AG08396 (cell line): ENCODE measurements around the gene PANX2.

Experiments used
- DNase-seq: peaks from one replicate; pipeline ENCODE4 v3.0.0; 2012; ENCODE audit warnings: low spot score, mixed read lengths

The PANX2 gene

DNA sequence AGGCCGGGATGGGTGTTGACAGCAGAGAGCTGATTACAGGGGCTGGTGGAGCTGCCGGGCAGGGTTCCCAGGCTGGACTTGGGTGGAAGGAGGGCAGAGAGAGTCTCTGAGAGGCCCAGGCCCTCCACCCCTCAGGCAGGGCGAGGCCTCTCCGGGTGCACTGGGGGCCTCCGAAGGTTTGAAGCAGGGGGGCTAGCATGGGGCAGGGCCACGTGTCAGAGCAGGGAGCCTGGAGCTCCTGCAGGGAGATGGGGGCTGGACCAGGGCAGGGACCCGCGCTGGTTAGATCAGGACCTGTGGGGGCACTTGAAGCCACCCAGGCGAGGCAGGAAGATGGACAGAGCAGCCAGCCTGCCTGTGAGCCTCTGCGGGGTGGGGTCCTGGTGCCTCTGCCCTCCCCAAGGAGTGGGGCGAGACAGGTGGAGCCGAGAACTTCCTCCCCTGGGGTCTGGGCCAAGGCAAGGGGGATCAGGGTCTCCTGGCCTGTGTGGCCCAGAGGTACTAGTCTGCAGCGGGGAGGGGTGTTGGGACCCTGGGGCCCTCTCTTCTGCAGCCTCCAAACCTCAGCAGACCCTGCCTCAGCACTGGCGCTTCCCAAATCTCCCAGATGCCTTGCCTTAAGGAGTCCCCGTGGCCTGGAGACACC lies 911 bp downstream of the PANX2 start:
- DNase-seq, result no peak

DNA sequence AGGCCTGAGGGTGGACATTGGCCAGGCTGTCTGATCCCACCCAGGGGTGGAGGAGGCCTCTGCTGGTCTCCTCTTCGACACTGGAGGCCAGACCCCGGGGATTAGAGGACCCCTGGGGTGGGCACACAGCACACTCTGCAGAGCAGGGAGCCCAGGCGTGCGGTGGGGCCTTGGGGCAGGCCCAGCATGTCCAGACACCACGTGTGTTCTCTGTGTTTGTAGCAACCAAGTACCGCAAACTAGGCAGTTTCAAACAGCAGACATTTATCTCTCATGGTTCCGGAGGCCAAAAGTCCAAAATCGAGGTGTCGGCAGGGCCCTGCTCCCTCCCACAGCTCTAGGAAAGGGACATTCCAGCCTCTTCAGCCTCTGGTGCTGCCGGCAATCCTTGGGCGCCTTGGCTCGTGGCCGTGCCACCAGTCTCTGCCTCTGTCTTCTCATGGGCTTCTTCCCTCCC lies 1.5 kb downstream of the PANX2 start:
- DNase-seq, result no peak

GRCh38 chr22:50173311-50173982 lies 2.9 kb downstream of the PANX2 start:
- DNase-seq, result no peak

- no peak for DNase-seq
Observed at GRCh38 chr22:50173983-50174355, 3.4 kb downstream of the PANX2 start.

DNA sequence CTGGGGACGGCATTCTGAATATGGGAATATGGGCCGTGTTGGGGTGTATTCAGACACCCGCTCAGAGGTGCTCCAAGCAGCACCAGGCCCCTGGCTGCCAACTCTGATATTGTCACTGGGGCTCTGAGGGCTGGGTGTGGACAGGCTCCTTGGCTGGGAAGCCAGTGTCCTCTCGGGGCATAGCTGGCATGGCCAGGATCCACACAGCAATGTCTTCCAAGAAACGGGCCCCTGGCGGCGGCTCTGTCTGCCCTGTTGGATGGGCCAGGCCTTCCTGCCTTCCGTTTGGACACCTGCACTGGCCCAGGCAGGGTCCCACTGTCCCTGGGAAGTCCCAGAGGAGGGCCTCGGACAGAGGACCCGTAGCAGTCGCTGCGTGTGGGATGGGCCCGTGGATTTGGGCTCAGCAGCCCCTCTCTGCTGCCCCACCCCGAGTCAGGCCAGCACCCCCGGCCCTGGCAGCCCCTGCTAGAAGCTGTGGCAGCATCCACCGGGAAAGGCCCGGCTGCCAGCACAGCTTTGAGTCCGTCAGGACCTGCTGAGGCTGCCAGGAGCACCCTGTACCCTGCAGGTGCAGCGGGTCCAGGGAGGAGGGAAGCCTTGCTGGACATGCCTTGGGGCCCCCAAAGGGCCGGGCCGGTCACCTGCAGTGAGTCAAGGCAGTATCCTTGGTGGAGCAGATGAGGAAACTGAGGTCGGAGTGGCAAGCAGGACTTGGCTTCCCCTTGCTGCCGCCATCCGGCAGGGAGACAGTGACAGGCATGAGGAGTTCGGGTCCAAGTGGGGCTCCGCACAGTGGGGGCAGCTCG lies 4.1 kb downstream of the PANX2 start:
- DNase-seq, result no peak

DNA sequence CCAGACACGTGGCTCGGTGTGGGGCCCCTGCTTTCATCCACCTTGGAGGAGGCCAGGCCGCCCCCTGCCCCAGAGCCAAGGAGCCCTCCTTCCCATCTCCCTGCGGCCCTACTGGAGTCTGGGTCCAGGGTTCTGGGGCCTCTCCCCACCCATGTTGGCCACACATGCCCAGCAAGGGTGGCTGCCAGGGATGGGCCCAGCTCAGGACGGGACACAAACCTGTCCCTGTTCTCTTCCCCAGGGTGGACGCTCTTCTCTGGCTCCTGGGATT lies 4.6 kb downstream of the PANX2 start:
- no peak for DNase-seq

GRCh38 chr22:50175921-50176849 lies 5.7 kb downstream of the PANX2 start:
- DNase-seq, result no peak

DNA sequence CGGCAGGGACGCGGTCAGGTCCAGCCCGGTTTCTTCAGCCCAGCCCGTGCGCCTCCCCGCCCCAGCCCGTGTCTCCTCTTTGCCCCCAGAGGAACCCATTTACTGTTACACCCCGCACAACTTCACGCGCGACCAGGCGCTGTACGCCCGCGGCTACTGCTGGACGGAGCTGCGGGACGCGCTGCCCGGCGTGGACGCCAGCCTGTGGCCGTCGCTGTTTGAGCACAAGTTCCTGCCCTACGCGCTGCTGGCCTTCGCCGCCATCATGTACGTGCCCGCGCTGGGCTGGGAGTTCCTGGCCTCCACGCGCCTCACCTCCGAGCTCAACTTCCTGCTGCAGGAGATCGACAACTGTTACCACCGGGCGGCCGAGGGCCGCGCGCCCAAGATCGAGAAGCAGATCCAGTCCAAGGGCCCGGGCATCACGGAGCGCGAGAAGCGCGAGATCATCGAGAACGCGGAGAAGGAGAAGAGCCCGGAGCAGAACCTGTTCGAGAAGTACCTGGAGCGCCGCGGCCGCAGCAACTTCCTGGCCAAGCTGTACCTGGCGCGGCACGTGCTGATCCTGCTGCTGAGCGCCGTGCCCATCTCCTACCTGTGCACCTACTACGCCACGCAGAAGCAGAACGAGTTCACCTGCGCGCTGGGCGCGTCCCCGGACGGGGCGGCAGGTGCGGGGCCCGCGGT lies 6.5 kb downstream of the PANX2 start:
- DNase-seq, result no peak

- DNase-seq, result no peak
Observed at GRCh38 chr22:50177537-50178470, 7.3 kb downstream of the PANX2 start.

GRCh38 chr22:50178471-50178864 lies 7.9 kb downstream of the PANX2 start:
- DNase-seq, result no peak

- DNase-seq, result no peak
Observed at GRCh38 chr22:50178871-50179869, 8.6 kb downstream of the PANX2 start.

DNA sequence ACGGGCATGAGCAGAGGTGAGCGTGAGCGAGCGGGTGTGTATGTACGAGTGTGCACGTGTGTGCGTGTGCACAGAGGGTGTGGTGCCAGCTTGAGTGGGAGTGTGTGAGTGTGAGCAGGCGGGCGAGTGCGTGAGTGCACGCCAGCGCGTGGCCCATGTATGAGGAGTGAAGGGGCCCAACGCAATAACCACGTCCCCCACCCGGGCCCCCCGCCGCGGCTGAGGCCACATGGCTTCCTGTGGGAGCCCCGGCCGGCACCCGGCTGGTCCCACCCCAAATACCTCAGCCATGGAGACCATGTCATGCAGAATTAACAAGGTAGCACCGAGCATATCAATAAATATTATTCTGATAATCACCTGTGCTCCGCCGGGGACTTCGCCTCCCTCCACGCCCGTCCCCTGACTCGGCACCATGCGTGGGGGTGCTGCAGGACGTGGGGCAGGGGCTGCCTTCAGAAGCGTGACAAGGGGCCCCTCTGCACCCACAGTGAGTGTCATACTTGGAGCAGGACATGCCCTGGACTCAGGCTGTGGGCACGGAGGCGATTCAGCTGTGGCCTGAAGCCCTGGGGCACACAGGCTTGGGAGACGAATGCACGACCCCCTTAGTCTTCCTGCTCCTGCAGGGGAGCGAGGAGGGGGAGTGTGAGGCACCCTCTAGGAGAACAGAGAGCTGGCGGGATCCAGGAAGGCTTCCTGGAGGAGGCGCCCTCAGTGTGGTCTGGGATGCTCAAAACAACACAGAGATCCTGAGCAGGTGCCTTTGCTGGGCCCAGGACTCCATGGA lies 9.6 kb downstream of the PANX2 start:
- no peak for DNase-seq

- DNase-seq, result no peak
Observed at GRCh38 chr22:50180727-50181521, 10.4 kb downstream of the PANX2 start.

GRCh38 chr22:50182176-50183081 lies 11.9 kb downstream of the PANX2 start:
- no peak for DNase-seq

DNA sequence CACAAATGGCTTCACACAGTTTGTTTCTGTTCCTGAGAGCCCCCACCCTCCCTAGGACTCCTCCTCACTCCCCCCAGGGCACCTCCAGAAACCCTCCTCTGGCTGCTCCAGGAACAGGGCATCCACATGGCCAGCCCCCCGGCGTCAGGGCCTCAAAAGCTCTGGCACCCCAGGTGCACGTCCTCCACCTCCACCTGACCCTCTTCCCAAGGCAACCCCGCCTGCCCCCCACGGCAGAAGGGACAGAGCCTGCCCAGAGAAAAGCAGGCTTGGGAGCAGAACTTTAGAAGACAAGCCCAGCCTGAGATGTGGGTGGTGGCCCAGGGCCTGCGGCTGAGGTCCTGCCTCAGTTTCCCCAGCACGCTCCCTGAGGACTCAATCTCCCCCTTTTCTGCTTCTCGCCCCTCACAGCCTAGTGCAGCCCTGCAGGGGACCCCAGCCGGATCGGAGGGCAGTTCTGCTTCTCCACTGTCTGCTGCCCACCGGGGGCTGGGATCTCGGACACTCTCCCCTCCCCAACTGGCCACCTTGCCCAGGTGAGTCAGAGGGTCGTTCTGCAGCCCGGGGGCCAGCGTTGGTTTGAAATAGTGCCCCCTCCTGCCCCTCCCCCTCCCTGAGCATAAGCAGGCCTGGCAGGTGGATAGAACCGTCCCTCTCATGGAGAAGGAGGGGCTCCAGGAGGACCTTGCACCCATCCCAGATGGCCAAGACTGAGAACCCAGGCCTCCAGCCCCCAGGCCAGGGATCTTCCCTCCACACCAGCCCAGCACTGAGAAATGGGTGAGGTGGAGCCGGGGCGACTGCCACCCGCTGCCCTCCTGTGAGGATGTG lies 12.8 kb downstream of the PANX2 start:
- no peak for DNase-seq
